HCT116 (cell line): ENCODE data around the gene ZWILCH. TPM values are rescaled to one million over a fixed set of nuclear protein-coding genes. Genes with fewer than 3 reads are reported as not detected.

ENCODE experiments used
- ATAC-seq: fragments of 200-7000 bp; cut with Tn5 transposase; 2 replicates; pipeline ENCODE4 v1.9.1; 2020; ENCODE audit warnings: mild to moderate bottlenecking, moderate library complexity
- BruUV-seq: library from RNA; stranded (reverse); fragments of 400-500 nt; replicated peaks from 2 replicates; lab custom pipeline; 2021; lab: Mats Ljungman, UMichigan
- CTCF ChIA-PET: fragments of 300-600 bp; sonication (Branson Sonifier 250); formaldehyde crosslinking; loops from one replicate; lab custom pipeline; 2021; ENCODE audit warnings: antibody characterized with exemption; lab: Charles Lee
- POLR2A ChIA-PET: fragments of 300-600, 350-600 bp; sonication (Branson Sonifier 250); formaldehyde crosslinking; loops from one replicate; lab custom pipeline; 2021; ENCODE audit warnings: antibody characterized with exemption; lab: Charles Lee
- RAD21 ChIA-PET, 2 experiments: fragments of 300-600 bp; sonication (Branson Sonifier 250); formaldehyde crosslinking; loops; one replicate each; lab custom pipeline; 2023; ENCODE audit warnings: low total read pairs in 2 of 2; ENCODE audit not compliant: uncharacterized antibody in 2 of 2, unreplicated experiment in 2 of 2, low non-redundant PET in 1 of 2; lab: Charles Lee
- DNase-seq: peaks from one replicate; pipeline ENCODE4 v3.0.0-alpha.2; 2010; ENCODE audit warnings: low read depth, low spot score
- H2AFZ ChIP-seq: fragments of 200-600 bp; shearing (Covaris generic), sonication (generic); 2 replicates; pipeline ENCODE4 v1.6.1; 2017; ENCODE audit warnings: low read depth, mixed run types, mixed read lengths, antibody characterized with exemption, low read length; ENCODE audit not compliant: poor library complexity, severe bottlenecking
- H3K27ac ChIP-seq: 2 replicates; pipeline ENCODE4 v1.5.1; 2012; ENCODE audit warnings: low read depth, low read length
- H3K27me3 ChIP-seq: fragments of 200-600 bp; sonication (generic); 2 replicates; pipeline ENCODE4 v1.6.1; 2016; ENCODE audit warnings: mixed run types, low read length, mixed read lengths; ENCODE audit not compliant: insufficient read depth
- H3K36me3 ChIP-seq, 2 experiments: fragments of 200-500 bp in 1 of 2; fragments of 200-600 bp in 1 of 2; sonication (Bioruptor generic) in 1 of 2; sonication (generic) in 1 of 2; 2 replicates each; pipeline versions ENCODE4 v1.5.1 to v1.6.1; 2014 to 2016; ENCODE audit warnings: low read length in 2 of 2, inconsistent platforms in 1 of 2, mixed read lengths in 1 of 2, mixed run types in 1 of 2; ENCODE audit not compliant: insufficient read depth in 2 of 2, control insufficient read depth in 1 of 2
- H3K4me1 ChIP-seq, 2 experiments: fragments of 200-600 bp in 1 of 2; sonication (generic) in 1 of 2; 2 replicates each; pipeline versions ENCODE4 v1.5.1 to v1.6.1; 2012 to 2017; ENCODE audit warnings: low read length in 2 of 2, inconsistent platforms in 1 of 2, mild to moderate bottlenecking in 1 of 2, mixed read lengths in 1 of 2, mixed run types in 1 of 2, moderate library complexity in 1 of 2; ENCODE audit not compliant: insufficient read depth in 2 of 2, control insufficient read depth in 1 of 2
- H3K4me2 ChIP-seq: fragments of 200-600 bp; sonication (generic); 2 replicates; pipeline ENCODE4 v1.6.1; 2017; ENCODE audit warnings: mixed run types, low read length, mixed read lengths
- H3K4me3 ChIP-seq, 2 experiments: fragments of 200-600 bp in 1 of 2; sonication (generic) in 1 of 2; replicated peaks in 1 of 2; 2 replicates each; pipeline ENCODE4 v1.5.1; 2011 to 2016; ENCODE audit warnings: low read length in 2 of 2, control low read depth in 1 of 2, low read depth in 1 of 2, mild to moderate bottlenecking in 1 of 2, mixed read lengths in 1 of 2, mixed run types in 1 of 2
- H3K79me2 ChIP-seq: fragments of 200-600 bp; sonication (generic); 2 replicates; pipeline ENCODE4 v1.6.1; 2017; ENCODE audit warnings: mild to moderate bottlenecking, mixed run types, low read length, moderate library complexity, mixed read lengths; ENCODE audit not compliant: insufficient read depth
- H3K9ac ChIP-seq: fragments of 200-600 bp; sonication (generic); 2 replicates; pipeline ENCODE4 v1.6.1; 2016; ENCODE audit warnings: low read length, mixed read lengths
- H3K9me2 ChIP-seq: fragments of 200-600 bp; sonication (generic), shearing (Covaris generic); 2 replicates; pipeline ENCODE4 v1.6.1; 2017; ENCODE audit warnings: mixed run types, mild to moderate bottlenecking, moderate library complexity; ENCODE audit not compliant: insufficient read depth
- H3K9me3 ChIP-seq, 2 experiments: fragments of 200-500 bp in 1 of 2; fragments of 200-600 bp in 1 of 2; sonication (Bioruptor generic) in 1 of 2; sonication (generic) in 1 of 2; 2 replicates each; pipeline ENCODE4 v1.6.1; 2014 to 2017; ENCODE audit warnings: low read length in 2 of 2, mixed read lengths in 2 of 2, inconsistent platforms in 1 of 2, low read depth in 1 of 2, mild to moderate bottlenecking in 1 of 2, mixed run types in 1 of 2, moderate library complexity in 1 of 2; ENCODE audit not compliant: control insufficient read depth in 1 of 2, insufficient read depth in 1 of 2
- H4K20me1 ChIP-seq: fragments of 200-600 bp; sonication (generic), shearing (Covaris generic); 2 replicates; pipeline ENCODE4 v1.6.1; 2017; ENCODE audit warnings: mixed run types, mild to moderate bottlenecking, moderate library complexity; ENCODE audit not compliant: insufficient read depth
- CBX3 ChIP-seq: IDR thresholded peaks from 2 replicates; pipeline ENCODE4 v1.6.1; 2012; ENCODE audit warnings: low read depth
- CEBPB ChIP-seq: IDR thresholded peaks from 2 replicates; pipeline ENCODE4 v1.6.1; 2012; ENCODE audit warnings: low read depth
- EZH2 ChIP-seq: fragments of 200-600 bp; sonication (generic); IDR thresholded peaks from 2 replicates; pipeline ENCODE4 v1.6.1; 2017; ENCODE audit warnings: antibody characterized with exemption, mixed run types
- EZH2phosphoT487 ChIP-seq: fragments of 200-600 bp; IDR thresholded peaks from 2 replicates; pipeline ENCODE4 v1.6.1; 2018; ENCODE audit warnings: antibody characterized with exemption, borderline replicate concordance
- FOSL1 ChIP-seq: IDR thresholded peaks from 2 replicates; pipeline ENCODE4 v1.6.1; 2012; ENCODE audit warnings: low read depth
- JUND ChIP-seq: IDR thresholded peaks from 2 replicates; pipeline ENCODE4 v1.6.1; 2012
- POLR2A ChIP-seq: IDR thresholded peaks from 2 replicates; pipeline ENCODE4 v1.7.0; 2011; ENCODE audit warnings: borderline replicate concordance; ENCODE audit not compliant: insufficient read depth, insufficient read length; ENCODE audit errors: extremely low read depth
- REST ChIP-seq: IDR thresholded peaks from 2 replicates; pipeline ENCODE4 v1.6.1; 2012; ENCODE audit warnings: low read depth
- SIN3A ChIP-seq: IDR thresholded peaks from 2 replicates; pipeline ENCODE4 v1.6.1; 2012; ENCODE audit warnings: low read depth
- SP1 ChIP-seq: IDR thresholded peaks from 2 replicates; pipeline ENCODE4 v1.6.1; 2012; ENCODE audit warnings: low read depth
- TCF7L2 ChIP-seq: IDR thresholded peaks from 2 replicates; pipeline ENCODE4 v1.7.0; 2011; ENCODE audit warnings: borderline replicate concordance, inconsistent platforms; ENCODE audit not compliant: insufficient read depth, insufficient read length; ENCODE audit errors: extremely low read depth
- YY1 ChIP-seq: IDR thresholded peaks from 2 replicates; pipeline ENCODE4 v1.6.1; 2011; ENCODE audit warnings: low read length, low read depth, moderate library complexity, mild to moderate bottlenecking; ENCODE audit not compliant: insufficient replicate concordance; ENCODE audit errors: extremely low read depth
- ZNF274 ChIP-seq: fragments of 200-500 bp; sonication (Bioruptor generic); IDR thresholded peaks from 2 replicates; pipeline ENCODE4 v1.6.1; 2014; ENCODE audit warnings: mild to moderate bottlenecking, low read depth, low read length, inconsistent platforms
- intact Hi-C: fragments of 100-400 bp; cut with micrococcal nuclease; formaldehyde crosslinking; loops from 2 replicates; pipeline ENCODE4 v1.10.0; 2022
- total RNA-seq: library from RNA; stranded (reverse); gene quantifications from one replicate; pipeline ENCODE4 v1.2.1, GENCODE V29; 2021; ENCODE audit not compliant: unreplicated experiment
- TF ChIP-seq, protein P1 (sequence below): IDR thresholded peaks from 2 replicates; pipeline ENCODE4 v1.6.1; 2012
- TF ChIP-seq, protein P2 (sequence below): IDR thresholded peaks from 2 replicates; pipeline ENCODE4 v1.6.1; 2011; ENCODE audit warnings: mild to moderate bottlenecking, low read length, moderate library complexity; ENCODE audit not compliant: insufficient replicate concordance; ENCODE audit errors: extremely low read depth
- TF ChIP-seq, protein P3 (sequence below): IDR thresholded peaks from 2 replicates; pipeline ENCODE4 v1.6.1; 2012
- TF ChIP-seq, protein P4 (sequence below), 3 experiments: fragments of 200-600 bp in 1 of 3; sonication (generic) in 1 of 3; IDR thresholded peaks in 2 of 3; conservative IDR thresholded peaks in 1 of 3; 2 replicates each; pipeline ENCODE4 v1.5.1; 2012 to 2017; ENCODE audit warnings: low read depth in 2 of 3, low read length in 2 of 3, antibody characterized with exemption in 1 of 3, borderline replicate concordance in 1 of 3, control low read depth in 1 of 3, mild to moderate bottlenecking in 1 of 3, mixed read lengths in 1 of 3, mixed run types in 1 of 3, moderate library complexity in 1 of 3; ENCODE audit not compliant: insufficient read depth in 1 of 3

The ZWILCH gene
- total RNA-seq, 1 experiment from 2014 or later: 25.8 TPM

GRCh38 chr15:66514586-66514985, 9.5 kb downstream of the ZWILCH start:
- CTCF ChIA-PET: no interaction called here
- H3K4me3 ChIP-seq: no peak overlapping the region
- TF ChIP-seq EZH2: no peak
- TF ChIP-seq JUND: no peak
- TF ChIP-seq, protein P1, sequence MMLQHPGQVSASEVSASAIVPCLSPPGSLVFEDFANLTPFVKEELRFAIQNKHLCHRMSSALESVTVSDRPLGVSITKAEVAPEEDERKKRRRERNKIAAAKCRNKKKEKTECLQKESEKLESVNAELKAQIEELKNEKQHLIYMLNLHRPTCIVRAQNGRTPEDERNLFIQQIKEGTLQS: no peak
- TF ChIP-seq YY1: no peak
- TF ChIP-seq ZNF274: no peak
- TF ChIP-seq SP1: no peak
- no peak for TF ChIP-seq FOSL1
- TF ChIP-seq, protein P2, sequence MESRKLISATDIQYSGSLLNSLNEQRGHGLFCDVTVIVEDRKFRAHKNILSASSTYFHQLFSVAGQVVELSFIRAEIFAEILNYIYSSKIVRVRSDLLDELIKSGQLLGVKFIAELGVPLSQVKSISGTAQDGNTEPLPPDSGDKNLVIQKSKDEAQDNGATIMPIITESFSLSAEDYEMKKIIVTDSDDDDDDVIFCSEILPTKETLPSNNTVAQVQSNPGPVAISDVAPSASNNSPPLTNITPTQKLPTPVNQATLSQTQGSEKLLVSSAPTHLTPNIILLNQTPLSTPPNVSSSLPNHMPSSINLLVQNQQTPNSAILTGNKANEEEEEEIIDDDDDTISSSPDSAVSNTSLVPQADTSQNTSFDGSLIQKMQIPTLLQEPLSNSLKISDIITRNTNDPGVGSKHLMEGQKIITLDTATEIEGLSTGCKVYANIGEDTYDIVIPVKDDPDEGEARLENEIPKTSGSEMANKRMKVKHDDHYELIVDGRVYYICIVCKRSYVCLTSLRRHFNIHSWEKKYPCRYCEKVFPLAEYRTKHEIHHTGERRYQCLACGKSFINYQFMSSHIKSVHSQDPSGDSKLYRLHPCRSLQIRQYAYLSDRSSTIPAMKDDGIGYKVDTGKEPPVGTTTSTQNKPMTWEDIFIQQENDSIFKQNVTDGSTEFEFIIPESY: no peak
- no peak for TF ChIP-seq POLR2A
- TF ChIP-seq EZH2phosphoT487: no peak
- no peak for TF ChIP-seq REST
- no peak for TF ChIP-seq CEBPB
- TF ChIP-seq CBX3: no peak
- TF ChIP-seq SIN3A: no peak
- no peak for TF ChIP-seq TCF7L2
- TF ChIP-seq, protein P3, sequence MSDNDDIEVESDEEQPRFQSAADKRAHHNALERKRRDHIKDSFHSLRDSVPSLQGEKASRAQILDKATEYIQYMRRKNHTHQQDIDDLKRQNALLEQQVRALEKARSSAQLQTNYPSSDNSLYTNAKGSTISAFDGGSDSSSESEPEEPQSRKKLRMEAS: no peak
- TF ChIP-seq, protein P4, sequence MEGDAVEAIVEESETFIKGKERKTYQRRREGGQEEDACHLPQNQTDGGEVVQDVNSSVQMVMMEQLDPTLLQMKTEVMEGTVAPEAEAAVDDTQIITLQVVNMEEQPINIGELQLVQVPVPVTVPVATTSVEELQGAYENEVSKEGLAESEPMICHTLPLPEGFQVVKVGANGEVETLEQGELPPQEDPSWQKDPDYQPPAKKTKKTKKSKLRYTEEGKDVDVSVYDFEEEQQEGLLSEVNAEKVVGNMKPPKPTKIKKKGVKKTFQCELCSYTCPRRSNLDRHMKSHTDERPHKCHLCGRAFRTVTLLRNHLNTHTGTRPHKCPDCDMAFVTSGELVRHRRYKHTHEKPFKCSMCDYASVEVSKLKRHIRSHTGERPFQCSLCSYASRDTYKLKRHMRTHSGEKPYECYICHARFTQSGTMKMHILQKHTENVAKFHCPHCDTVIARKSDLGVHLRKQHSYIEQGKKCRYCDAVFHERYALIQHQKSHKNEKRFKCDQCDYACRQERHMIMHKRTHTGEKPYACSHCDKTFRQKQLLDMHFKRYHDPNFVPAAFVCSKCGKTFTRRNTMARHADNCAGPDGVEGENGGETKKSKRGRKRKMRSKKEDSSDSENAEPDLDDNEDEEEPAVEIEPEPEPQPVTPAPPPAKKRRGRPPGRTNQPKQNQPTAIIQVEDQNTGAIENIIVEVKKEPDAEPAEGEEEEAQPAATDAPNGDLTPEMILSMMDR (IDR thresholded peaks at IDR 0.05 in 2 of 3, conservative IDR thresholded peaks at IDR 0.05 in 1 of 3; ENCODE audit: borderline replicate concordance in 1 of 3, insufficient read depth in 1 of 3, low read depth in 2 of 3, low read length in 2 of 3): no peak
- TF ChIP-seq, all 23 proteins: peak for 0
- no peaks in the 10 kb centered on the region for H3K27me3 ChIP-seq
- H3K4me2 ChIP-seq: no peak overlapping the region
- peaks cover 7 to 20% of the 10 kb centered on the region in 2 experiments for H3K36me3 ChIP-seq
- no peak overlapping the region for H3K27ac ChIP-seq
- no peak for DNase-seq
- H4K20me1 ChIP-seq: no peaks in the 10 kb centered on the region
- BruUV-seq: no TSS peak
- ChIA-PET RAD21 (no interaction called here), POLR2A (interaction anchor here (0.9 kb wide), 1 partner anchor 9 kb away, joined by 3 read pairs; the partner anchor contains the start of gene ZWILCH)
- ATAC-seq: no peak
- H3K4me1 ChIP-seq: peaks cover 0 to 11% of the 10 kb centered on the region in 2 experiments; a peak in 2 of 4 replicates
- H3K9me3 ChIP-seq: no peaks in the 10 kb centered on the region
- intact Hi-C loops: no loop called here
- no peaks in the 10 kb centered on the region for H3K9me2 ChIP-seq
- no peak overlapping the region for H3K9ac ChIP-seq
- H3K79me2 ChIP-seq: 0 out of 2 replicates have a peak, but pooled peaks cover 7% of the 10 kb centered on the region
- H2AFZ ChIP-seq: no peak overlapping the region
